Effector memory CD8-positive, alpha-beta T cell (primary cell): ENCODE measurements around the gene PLCB1.
"Not testable (repeated sequence)": the region's sequence is repeated elsewhere in the genome, so short reads cannot be mapped to it uniquely, and the experiment has no call there.

Experiments
- ATAC-seq: fragments of 150-1000 bp; cut with Tn5 transposase; replicated peaks from 2 replicates; pipeline ENCODE4 v1.10.0; 2021; ENCODE audit warnings: mild to moderate bottlenecking, moderate library complexity
- DNase-seq, 3 experiments: peaks; one replicate each; pipeline ENCODE4 v3.0.0; 2021
- H3K27ac Mint-ChIP-seq, 2 donors: one replicate each; pipeline ENCODE4 v1.8.0; 2022; ENCODE audit warnings: mild to moderate bottlenecking in 2 of 2, mixed read lengths in 2 of 2, moderate library complexity in 2 of 2
- H3K27me3 Mint-ChIP-seq, 2 donors: one replicate each; pipeline ENCODE4 v1.8.0; 2022; ENCODE audit warnings: mixed read lengths in 2 of 2
- H3K36me3 Mint-ChIP-seq: one replicate; pipeline ENCODE4 v1.8.0; 2022; ENCODE audit warnings: mild to moderate bottlenecking, moderate library complexity, mixed read lengths; ENCODE audit not compliant: insufficient read depth
- H3K4me1 Mint-ChIP-seq, 2 donors: one replicate each; pipeline ENCODE4 v1.8.0; 2022; ENCODE audit warnings: low read depth in 2 of 2, mixed read lengths in 2 of 2
- H3K4me3 Mint-ChIP-seq, 2 donors: one replicate each; pipeline ENCODE4 v1.8.0; 2022; ENCODE audit warnings: mild to moderate bottlenecking in 2 of 2, mixed read lengths in 2 of 2, moderate library complexity in 2 of 2
- H3K9me3 Mint-ChIP-seq, 2 donors: one replicate each; pipeline ENCODE4 v1.8.0; 2022; ENCODE audit warnings: mixed read lengths in 2 of 2

Gene PLCB1

GRCh38 chr20:8155812-8156211 is 23.7 kb downstream of the PLCB1 start:
- DNase-seq (no peak), ATAC-seq (no peak)
- H3K4me3 Mint-ChIP-seq: peak overlapping the region; percentile 68 to 72
- peaks cover 3% of the 10 kb centered on the region for H3K36me3 Mint-ChIP-seq
- H3K27ac Mint-ChIP-seq: peak overlapping the region; percentile 74 to 87
- H3K9me3 Mint-ChIP-seq: no peaks in the 10 kb centered on the region
- H3K4me1 Mint-ChIP-seq: peaks cover 58 to 74% of the 10 kb centered on the region in 2 donors
- no peaks in the 10 kb centered on the region for H3K27me3 Mint-ChIP-seq

GRCh38 chr20:8156235-8157079 is 24.4 kb downstream of the PLCB1 start:
- peak; percentile 78 for ATAC-seq
- DNase-seq: no peak
- peaks cover 54 to 72% of the 10 kb centered on the region in 2 donors for H3K4me1 Mint-ChIP-seq
- no peaks in the 10 kb centered on the region for H3K27me3 Mint-ChIP-seq
- H3K36me3 Mint-ChIP-seq: peaks cover 3% of the 10 kb centered on the region
- H3K27ac Mint-ChIP-seq: peak overlapping the region; percentile 74 to 87
- no peaks in the 10 kb centered on the region for H3K9me3 Mint-ChIP-seq
- H3K4me3 Mint-ChIP-seq: peak overlapping the region; percentile 68 to 72

DNA sequence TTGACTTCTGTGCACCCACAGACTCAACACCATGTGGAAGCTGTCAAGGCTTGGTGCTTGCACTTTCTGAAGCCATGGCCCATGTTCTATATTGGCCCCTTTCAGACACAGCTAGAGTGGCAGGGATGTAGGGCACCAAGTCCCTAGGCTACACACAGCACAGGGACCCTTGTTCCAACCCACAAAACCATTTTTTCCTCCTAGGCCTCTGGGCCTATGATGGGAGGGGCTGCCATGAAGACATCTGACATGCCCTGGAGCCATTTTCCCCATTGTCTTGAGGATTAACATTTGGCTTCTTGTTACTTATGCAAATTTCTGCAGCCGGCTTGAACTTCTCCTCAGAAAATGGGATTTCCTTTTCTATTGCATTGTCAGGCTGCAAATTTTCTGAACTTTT is 27.2 kb downstream of the PLCB1 start:
- H3K36me3 Mint-ChIP-seq, H3K27ac Mint-ChIP-seq, H3K9me3 Mint-ChIP-seq, H3K27me3 Mint-ChIP-seq, H3K4me3 Mint-ChIP-seq, DNase-seq, ATAC-seq: not testable (repeated sequence)
- H3K4me1 Mint-ChIP-seq: peaks cover 44 to 47% of the 10 kb centered on the region in 2 donors

GRCh38 chr20:8161264-8162071 is 29.4 kb downstream of the PLCB1 start:
- ATAC-seq: peak; percentile 73
- DNase-seq: no peak
- Mint-ChIP-seq H3K9me3 (no peaks in the 10 kb centered on the region), H3K4me1 (peaks cover 32 to 34% of the 10 kb centered on the region in 2 donors), H3K36me3 (no peaks in the 10 kb centered on the region), H3K4me3 (peak overlapping the region in 1 of 2 donors; percentile 47), H3K27me3 (no peaks in the 10 kb centered on the region), H3K27ac (peak overlapping the region; percentile 35 to 79)

- no peaks in the 10 kb centered on the region for H3K27me3 Mint-ChIP-seq
- H3K9me3 Mint-ChIP-seq: no peaks in the 10 kb centered on the region
- no peaks in the 10 kb centered on the region for H3K36me3 Mint-ChIP-seq
- H3K4me3 Mint-ChIP-seq: no peak overlapping the region
- peak overlapping the region in 1 of 2 donors; percentile 65 for H3K27ac Mint-ChIP-seq
- no peak for DNase-seq
- no peak for ATAC-seq
- peaks cover 27 to 28% of the 10 kb centered on the region in 2 donors for H3K4me1 Mint-ChIP-seq
These were observed 30.5 kb downstream of the PLCB1 start for GRCh38 chr20:8162610-8163009.

GRCh38 chr20:8163543-8163942 is 31.5 kb downstream of the PLCB1 start:
- Mint-ChIP-seq H3K27me3 (no peaks in the 10 kb centered on the region), H3K9me3 (no peaks in the 10 kb centered on the region), H3K36me3 (no peaks in the 10 kb centered on the region), H3K4me3 (no peak overlapping the region), H3K27ac (no peak overlapping the region), H3K4me1 (peaks cover 28 to 31% of the 10 kb centered on the region in 2 donors)
- ATAC-seq (no peak), DNase-seq (no peak)

- Mint-ChIP-seq H3K27ac (peak overlapping the region in 1 of 2 donors; percentile 12), H3K4me3 (no peak overlapping the region), H3K4me1 (peaks cover 16 to 25% of the 10 kb centered on the region in 2 donors), H3K27me3 (no peaks in the 10 kb centered on the region), H3K36me3 (no peaks in the 10 kb centered on the region), H3K9me3 (no peaks in the 10 kb centered on the region)
- DNase-seq (no peak), ATAC-seq (no peak)
These were observed 34.7 kb downstream of the PLCB1 start for GRCh38 chr20:8166730-8167129.

GRCh38 chr20:8168785-8169288 is 36.8 kb downstream of the PLCB1 start:
- H3K27ac Mint-ChIP-seq: no peak overlapping the region
- ATAC-seq (no peak), DNase-seq (no peak)
- H3K4me1 Mint-ChIP-seq: peaks cover 20 to 30% of the 10 kb centered on the region in 2 donors
- peaks cover 2% of the 10 kb centered on the region for H3K36me3 Mint-ChIP-seq
- H3K4me3 Mint-ChIP-seq: no peak overlapping the region
- H3K9me3 Mint-ChIP-seq: no peaks in the 10 kb centered on the region
- H3K27me3 Mint-ChIP-seq: no peaks in the 10 kb centered on the region

- peaks cover 22 to 36% of the 10 kb centered on the region in 2 donors for H3K4me1 Mint-ChIP-seq
- H3K27me3 Mint-ChIP-seq: no peaks in the 10 kb centered on the region
- no peak for DNase-seq
- H3K4me3 Mint-ChIP-seq: no peak overlapping the region
- no peak overlapping the region for H3K27ac Mint-ChIP-seq
- no peaks in the 10 kb centered on the region for H3K9me3 Mint-ChIP-seq
- no peak for ATAC-seq
- peaks cover 2% of the 10 kb centered on the region for H3K36me3 Mint-ChIP-seq
These were observed 38.9 kb downstream of the PLCB1 start for GRCh38 chr20:8170921-8171320.

GRCh38 chr20:8172191-8172590 is 40.1 kb downstream of the PLCB1 start:
- H3K4me1 Mint-ChIP-seq: peaks cover 19 to 26% of the 10 kb centered on the region in 2 donors
- DNase-seq (no peak), ATAC-seq (no peak)
- H3K4me3 Mint-ChIP-seq: no peak overlapping the region
- H3K36me3 Mint-ChIP-seq: peaks cover 2% of the 10 kb centered on the region
- no peaks in the 10 kb centered on the region for H3K9me3 Mint-ChIP-seq
- no peaks in the 10 kb centered on the region for H3K27me3 Mint-ChIP-seq
- no peak overlapping the region for H3K27ac Mint-ChIP-seq

- Mint-ChIP-seq H3K4me3 (no peak overlapping the region), H3K9me3 (no peaks in the 10 kb centered on the region), H3K27me3 (no peaks in the 10 kb centered on the region), H3K4me1 (peaks cover 16 to 41% of the 10 kb centered on the region in 2 donors), H3K27ac (peak overlapping the region in 1 of 2 donors; percentile 41), H3K36me3 (peaks cover 2% of the 10 kb centered on the region)
- DNase-seq (no peak), ATAC-seq (no peak)
These were observed 43.9 kb downstream of the PLCB1 start for GRCh38 chr20:8175741-8176675.

- ATAC-seq (no peak), DNase-seq (no peak)
- Mint-ChIP-seq H3K27ac (no peak overlapping the region), H3K36me3 (no peaks in the 10 kb centered on the region), H3K4me1 (peaks cover 15 to 34% of the 10 kb centered on the region in 2 donors), H3K4me3 (no peak overlapping the region), H3K27me3 (no peaks in the 10 kb centered on the region), H3K9me3 (no peaks in the 10 kb centered on the region)
These were observed 51.5 kb downstream of the PLCB1 start for GRCh38 chr20:8183526-8183925.

DNA sequence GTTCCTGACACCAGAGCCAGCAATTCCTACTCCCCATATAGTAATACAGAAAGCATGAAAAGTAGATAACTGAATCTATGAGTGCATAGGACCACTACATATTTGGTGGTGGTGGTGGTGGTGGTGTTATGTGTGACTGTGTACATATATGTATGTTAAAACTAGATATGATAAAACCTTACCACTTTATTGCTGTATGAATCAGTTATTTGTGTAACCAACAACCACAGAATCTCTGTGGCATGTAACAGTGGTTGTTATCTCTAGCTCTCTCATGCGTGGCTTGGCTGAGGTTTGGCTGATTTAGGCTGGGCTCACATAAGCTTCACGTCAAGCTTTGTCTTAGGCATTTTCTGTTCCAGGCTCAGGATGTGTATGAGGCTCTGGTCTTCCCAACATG is 55.7 kb downstream of the PLCB1 start:
- no peaks in the 10 kb centered on the region for H3K9me3 Mint-ChIP-seq
- H3K27me3 Mint-ChIP-seq: no peaks in the 10 kb centered on the region
- H3K27ac Mint-ChIP-seq: no peak overlapping the region
- ATAC-seq (peak; percentile 33), DNase-seq (no peak)
- H3K36me3 Mint-ChIP-seq: no peaks in the 10 kb centered on the region
- no peak overlapping the region for H3K4me3 Mint-ChIP-seq
- H3K4me1 Mint-ChIP-seq: peaks cover 12 to 33% of the 10 kb centered on the region in 2 donors
